Measurements from ENCODE around the gene NDUFS2.
A peak's percentile ranks its signal among the peaks of the same experiment; 100 is the strongest.
"Not testable (repeated sequence)": the region's sequence is repeated elsewhere in the genome, so short reads cannot be mapped to it uniquely, and the experiment has no call there.

The NDUFS2 gene

GRCh38 chr1:161255955-161256520, 53.9 kb downstream of the NDUFS2 start:
- DNase-seq: not testable (repeated sequence)

GRCh38 chr1:161257109-161257508, 54.9 kb downstream of the NDUFS2 start:
- DNase-seq: not testable (repeated sequence)

- DNase-seq: peak; percentile 68
Observed at GRCh38 chr1:161258439-161259344, 56.5 kb downstream of the NDUFS2 start, which contains the start of gene PCP4L1. Gene PCP4L1 (plus strand): TSS chr1:161258745. CDS start chr1:161258975, 230 bp downstream.

GRCh38 chr1:161259345-161259702, 57.2 kb downstream of the NDUFS2 start:
- no peak for DNase-seq

DNA sequence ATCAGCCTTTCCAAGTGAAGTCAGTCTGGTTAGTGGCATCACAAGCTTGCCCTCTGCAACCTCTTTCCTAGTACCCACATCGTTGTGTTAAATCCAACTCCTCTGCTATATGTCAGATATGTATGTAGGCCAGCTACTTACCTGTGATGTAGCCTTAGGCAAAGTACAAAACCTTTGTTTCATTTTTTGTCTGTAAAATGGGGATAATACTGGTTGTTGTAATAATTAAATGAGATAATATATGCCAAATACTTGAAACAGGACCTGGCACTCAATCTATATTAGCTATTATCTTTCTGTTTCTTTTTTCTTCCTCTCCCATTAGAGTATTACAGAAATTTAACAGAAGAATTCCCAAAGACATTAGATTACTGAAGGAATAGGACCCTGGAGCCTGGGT, 57.6 kb downstream of the NDUFS2 start:
- DNase-seq: no peak

GRCh38 chr1:161260376-161261260, 58.5 kb downstream of the NDUFS2 start:
- no peak for DNase-seq

DNA sequence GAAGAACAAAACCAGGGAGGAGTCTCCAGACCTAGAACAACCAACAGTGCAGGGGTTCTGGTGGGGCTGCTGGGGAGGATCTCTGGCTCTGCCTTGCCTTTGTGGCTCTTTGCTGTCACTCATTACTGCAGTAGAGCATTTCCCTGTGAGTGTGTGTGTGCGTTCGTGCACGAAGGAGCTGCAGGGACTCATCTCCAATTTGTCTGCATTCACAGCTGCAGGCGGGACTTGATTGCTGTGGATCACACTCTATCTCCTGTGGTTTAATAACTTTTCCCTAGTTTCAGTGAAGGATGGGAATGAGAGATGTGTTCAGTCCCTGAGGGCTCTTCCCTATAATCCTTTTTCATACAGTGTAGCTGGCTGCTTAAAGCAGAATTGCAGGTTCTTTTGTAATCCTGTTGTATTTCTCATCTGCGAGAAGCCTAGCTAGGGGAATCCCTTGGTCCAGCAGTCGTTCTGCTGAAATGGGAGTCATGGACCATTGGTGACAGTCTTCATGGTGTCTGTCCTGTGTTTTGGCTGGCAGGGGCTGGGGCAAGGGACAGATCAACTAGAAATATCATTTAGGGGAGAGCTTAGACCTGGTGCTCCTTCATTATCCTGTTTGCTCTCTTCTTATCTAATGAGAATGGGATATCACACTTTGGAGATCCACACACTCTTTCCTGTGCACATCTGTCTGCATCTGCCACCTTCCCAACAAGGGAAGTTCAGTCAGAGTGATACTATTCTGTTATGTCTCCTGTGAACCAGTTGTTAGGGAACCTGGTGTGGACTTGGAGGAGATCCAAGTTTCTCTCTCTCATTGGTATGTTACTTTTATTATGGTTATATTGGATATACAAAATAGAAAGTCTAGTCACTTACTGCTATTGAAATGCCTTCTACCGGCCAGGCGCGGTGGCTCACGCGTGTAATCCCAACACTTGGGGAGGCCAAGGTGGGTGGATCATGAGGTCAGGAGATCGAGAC, 59.4 kb downstream of the NDUFS2 start:
- DNase-seq: no peak

Measured in stimulated activated CD4-positive, alpha-beta T cell treated with anti-CD3 and anti-CD28 coated beads, Interleukin-15, amount 100 ng/mL, for 24 hours (primary cell).